ENCODE results near the gene KANSL1L. TPM values are rescaled to one million over a fixed set of nuclear protein-coding genes. Genes with fewer than 3 reads are reported as not detected.

The KANSL1L gene
- total RNA-seq, 4 donors from 2014 or later = 16.6 to 83.3 (median 25.6) TPM

- no peak overlapping the region for H3K4me3 ChIP-seq
- TF ChIP-seq CTCF (IDR thresholded peaks at IDR 0.05) (no peak), POLR2A (IDR thresholded peaks at IDR 0.05) (no peak)
- no peaks in the 10 kb centered on the region for H3K4me1 ChIP-seq
- H3K9me3 ChIP-seq = no peaks in the 10 kb centered on the region
- peaks cover 0 to 6% (median 0%) of the 10 kb centered on the region in 3 donors for H3K36me3 ChIP-seq
- H3K27ac ChIP-seq = no peak overlapping the region
- no peaks in the 10 kb centered on the region for H3K27me3 ChIP-seq
- DNase-seq = no peak
These were observed 57.5 kb downstream of the KANSL1L start for GRCh38 chr2:210113614-210114235.

GRCh38 chr2:210112871-210113270, 58.3 kb downstream of the KANSL1L start:
- TF ChIP-seq POLR2A (IDR thresholded peaks at IDR 0.05) (no peak), CTCF (IDR thresholded peaks at IDR 0.05) (no peak)
- no peak overlapping the region for H3K27ac ChIP-seq
- peaks cover 0 to 6% (median 0%) of the 10 kb centered on the region in 3 donors for H3K36me3 ChIP-seq
- H3K27me3 ChIP-seq = no peaks in the 10 kb centered on the region
- no peak overlapping the region for H3K4me3 ChIP-seq
- H3K4me1 ChIP-seq = no peaks in the 10 kb centered on the region
- no peak for DNase-seq
- H3K9me3 ChIP-seq = no peaks in the 10 kb centered on the region

GRCh38 chr2:210099940-210100339, 71.3 kb downstream of the KANSL1L start:
- Histone ChIP-seq H3K27me3 (no peaks in the 10 kb centered on the region), H3K4me3 (no peak overlapping the region), H3K27ac (no peak overlapping the region), H3K4me1 (no peaks in the 10 kb centered on the region), H3K9me3 (no peaks in the 10 kb centered on the region), H3K36me3 (no peaks in the 10 kb centered on the region)
- DNase-seq = no peak
- no peak for TF ChIP-seq CTCF (IDR thresholded peaks at IDR 0.05)
- TF ChIP-seq POLR2A (IDR thresholded peaks at IDR 0.05) = no peak

GRCh38 chr2:210094787-210095186, 76.4 kb downstream of the KANSL1L start:
- no peak for DNase-seq
- Histone ChIP-seq H3K9me3 (no peaks in the 10 kb centered on the region), H3K4me1 (no peaks in the 10 kb centered on the region), H3K27ac (no peak overlapping the region), H3K36me3 (no peaks in the 10 kb centered on the region), H3K4me3 (no peak overlapping the region), H3K27me3 (no peaks in the 10 kb centered on the region)
- no peak for TF ChIP-seq POLR2A (IDR thresholded peaks at IDR 0.05)
- TF ChIP-seq CTCF (IDR thresholded peaks at IDR 0.05) = no peak

- Histone ChIP-seq H3K4me3 (no peak overlapping the region), H3K27ac (no peak overlapping the region), H3K36me3 (no peaks in the 10 kb centered on the region), H3K9me3 (no peaks in the 10 kb centered on the region), H3K4me1 (no peaks in the 10 kb centered on the region), H3K27me3 (no peaks in the 10 kb centered on the region)
- no peak for DNase-seq
- TF ChIP-seq CTCF (IDR thresholded peaks at IDR 0.05) = no peak
- TF ChIP-seq POLR2A (IDR thresholded peaks at IDR 0.05) = no peak
These were observed 78.4 kb downstream of the KANSL1L start for GRCh38 chr2:210092791-210093190.

GRCh38 chr2:210086930-210087329, 84.3 kb downstream of the KANSL1L start:
- Histone ChIP-seq H3K36me3 (no peaks in the 10 kb centered on the region), H3K4me3 (no peak overlapping the region), H3K4me1 (no peaks in the 10 kb centered on the region), H3K27me3 (no peaks in the 10 kb centered on the region), H3K27ac (no peak overlapping the region), H3K9me3 (no peaks in the 10 kb centered on the region)
- no peak for TF ChIP-seq CTCF (IDR thresholded peaks at IDR 0.05)
- TF ChIP-seq POLR2A (IDR thresholded peaks at IDR 0.05) = no peak
- DNase-seq = no peak
